Smooth muscle cell of the brain vasculature (primary cell): Measurements from ENCODE around the gene GABBR2.

Experiments used
- DNase-seq: peaks from one replicate; pipeline ENCODE4 v3.0.0-alpha.2; 2012; ENCODE audit warnings: low read depth, low spot score

Gene GABBR2

GRCh38 chr9:98721643-98722042 is 12.9 kb upstream of the GABBR2 start:
- no peak for DNase-seq

GRCh38 chr9:98720402-98720801 is 11.7 kb upstream of the GABBR2 start:
- DNase-seq, result no peak

GRCh38 chr9:98719055-98719454 is 10.3 kb upstream of the GABBR2 start:
- DNase-seq, result no peak

GRCh38 chr9:98714833-98715232 is 6.1 kb upstream of the GABBR2 start:
- DNase-seq, result no peak

- no peak for DNase-seq
These were observed 4.3 kb upstream of the GABBR2 start for GRCh38 chr9:98712987-98713386.

- no peak for DNase-seq
These were observed 1.5 kb upstream of the GABBR2 start for GRCh38 chr9:98709968-98710965.

GRCh38 chr9:98708103-98708932 is 417 bp downstream of the GABBR2 start:
- no peak for DNase-seq

GRCh38 chr9:98707166-98708102 is 1.3 kb downstream of the GABBR2 start:
- DNase-seq, result no peak

GRCh38 chr9:98706651-98707165 is 2.0 kb downstream of the GABBR2 start:
- DNase-seq, result no peak

- no peak for DNase-seq
These were observed 5.8 kb downstream of the GABBR2 start for GRCh38 chr9:98702835-98703380.

GRCh38 chr9:98702340-98702739 is 6.4 kb downstream of the GABBR2 start:
- no peak for DNase-seq

GRCh38 chr9:98701576-98701975 is 7.2 kb downstream of the GABBR2 start:
- no peak for DNase-seq

- no peak for DNase-seq
These were observed 7.9 kb downstream of the GABBR2 start for GRCh38 chr9:98700801-98701200.

GRCh38 chr9:98698856-98699255 is 9.9 kb downstream of the GABBR2 start:
- DNase-seq, result no peak

- no peak for DNase-seq
These were observed 13.8 kb downstream of the GABBR2 start for GRCh38 chr9:98694943-98695342.

GRCh38 chr9:98692392-98692791 is 16.3 kb downstream of the GABBR2 start:
- DNase-seq, result no peak

- no peak for DNase-seq
These were observed 16.8 kb downstream of the GABBR2 start for GRCh38 chr9:98691890-98692289.

- no peak for DNase-seq
These were observed 18.0 kb downstream of the GABBR2 start for GRCh38 chr9:98690686-98691085.

GRCh38 chr9:98688710-98689495 is 19.8 kb downstream of the GABBR2 start:
- DNase-seq, result no peak

GRCh38 chr9:98687911-98688310 is 20.8 kb downstream of the GABBR2 start:
- no peak for DNase-seq
